Mucosa of rectum (tissue), 2 donors: ENCODE results near the gene CAPRIN2.

ENCODE experiments used
- H3K27ac ChIP-seq, 2 donors: one replicate each; pipeline ENCODE4 v1.7.0; 2013; ENCODE audit warnings: inconsistent platforms in 2 of 2, low read depth in 2 of 2, low read length in 2 of 2
- H3K27me3 ChIP-seq, 2 donors: one replicate each; pipeline ENCODE4 v1.7.0; 2013; ENCODE audit warnings: low read length in 2 of 2; ENCODE audit not compliant: control insufficient read depth in 2 of 2, insufficient read depth in 2 of 2
- H3K36me3 ChIP-seq, 2 donors: one replicate each; pipeline ENCODE4 v1.7.0; 2013; ENCODE audit warnings: low read length in 2 of 2; ENCODE audit not compliant: control insufficient read depth in 2 of 2, insufficient read depth in 2 of 2
- H3K4me1 ChIP-seq, 2 donors: one replicate each; pipeline ENCODE4 v1.7.0; 2013; ENCODE audit warnings: low read length in 2 of 2, mild to moderate bottlenecking in 1 of 2; ENCODE audit not compliant: control insufficient read depth in 2 of 2, insufficient read depth in 2 of 2
- H3K4me3 ChIP-seq, 2 donors: one replicate each; pipeline ENCODE4 v1.7.0; 2013; ENCODE audit warnings: low read length in 2 of 2
- H3K9ac ChIP-seq, 2 donors: one replicate each; pipeline ENCODE4 v1.7.0; 2013; ENCODE audit warnings: low read length in 2 of 2, low read depth in 1 of 2, mild to moderate bottlenecking in 1 of 2
- H3K9me3 ChIP-seq, 2 donors: one replicate each; pipeline ENCODE4 v1.7.0; 2013; ENCODE audit warnings: low read length in 2 of 2; ENCODE audit not compliant: control insufficient read depth in 2 of 2
- donor health status: healthy.
- donor health status: Normal muscosa, but diverticular disease.

CAPRIN2 gene

DNA sequence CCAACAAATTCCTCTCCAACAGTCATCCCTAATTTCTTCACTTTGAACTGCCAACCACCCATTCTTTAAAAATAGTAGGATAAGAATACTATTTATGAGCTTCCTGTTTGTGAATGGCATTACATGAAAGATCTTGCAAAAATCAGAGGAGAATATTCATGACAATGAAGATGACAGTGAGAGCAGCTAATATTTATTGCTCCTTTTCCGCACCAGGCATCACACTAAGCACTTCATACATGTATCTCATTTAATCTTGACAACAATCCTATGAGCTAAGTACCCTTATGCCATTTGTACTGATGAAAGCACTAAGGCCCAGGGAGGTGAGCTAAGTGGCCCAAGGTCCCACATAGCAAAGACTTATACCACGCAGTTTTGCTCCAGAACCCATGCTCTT, 37.3 kb upstream of the CAPRIN2 start:
- Histone ChIP-seq H3K4me3 (no peak overlapping the region), H3K9me3 (no peaks in the 10 kb centered on the region), H3K4me1 (peaks cover 0 to 3% of the 10 kb centered on the region in 2 donors), H3K27ac (no peak overlapping the region), H3K36me3 (no peaks in the 10 kb centered on the region), H3K27me3 (peaks cover 9 to 10% of the 10 kb centered on the region in 2 donors), H3K9ac (no peak overlapping the region)

DNA sequence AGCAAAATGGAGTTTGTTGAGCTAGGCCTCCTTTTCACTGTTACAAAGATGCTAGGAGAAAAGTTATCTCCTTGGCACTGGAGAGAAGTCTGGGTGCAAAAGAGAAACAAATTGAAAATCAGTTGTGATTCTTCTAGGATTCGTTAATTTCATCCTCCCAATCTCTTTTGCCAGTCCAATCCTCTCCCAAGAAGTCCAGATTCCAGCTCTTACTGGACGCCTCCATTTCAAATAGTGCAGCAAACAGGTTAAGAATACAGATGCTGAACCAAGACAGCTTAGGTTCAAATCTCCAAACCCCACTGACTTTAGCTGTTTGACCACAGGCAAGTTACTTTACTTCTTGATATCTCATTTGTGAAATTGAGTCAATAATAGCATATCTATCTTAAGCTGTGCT, 34.0 kb upstream of the CAPRIN2 start:
- H3K9ac ChIP-seq, result no peak overlapping the region
- H3K36me3 ChIP-seq, result no peaks in the 10 kb centered on the region
- H3K9me3 ChIP-seq, result no peaks in the 10 kb centered on the region
- no peaks in the 10 kb centered on the region for H3K27me3 ChIP-seq
- H3K4me1 ChIP-seq, result no peaks in the 10 kb centered on the region
- H3K27ac ChIP-seq, result no peak overlapping the region
- H3K4me3 ChIP-seq, result no peak overlapping the region

DNA sequence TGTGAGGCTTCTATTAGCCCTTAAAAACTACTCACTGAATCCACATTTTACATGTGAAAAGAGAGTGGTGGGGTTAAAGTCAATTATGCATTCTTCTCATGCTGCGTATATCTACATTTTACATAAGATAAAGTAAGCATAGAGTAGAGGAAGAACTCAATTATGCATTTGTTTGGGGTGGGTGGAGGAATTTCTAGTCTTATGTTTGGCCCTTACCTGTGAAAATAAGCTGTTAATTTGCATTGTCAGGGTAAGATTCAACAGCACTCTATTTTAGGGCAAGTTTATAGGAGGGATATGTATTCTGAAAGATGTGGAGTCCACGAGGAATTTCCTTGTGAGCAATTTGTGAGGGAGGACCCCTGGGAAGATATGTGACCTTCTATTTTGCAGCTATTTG, 30.9 kb upstream of the CAPRIN2 start:
- Histone ChIP-seq H3K27me3 (no peaks in the 10 kb centered on the region), H3K4me1 (no peaks in the 10 kb centered on the region), H3K27ac (no peak overlapping the region), H3K9me3 (no peaks in the 10 kb centered on the region), H3K9ac (no peak overlapping the region), H3K4me3 (no peak overlapping the region), H3K36me3 (no peaks in the 10 kb centered on the region)

DNA sequence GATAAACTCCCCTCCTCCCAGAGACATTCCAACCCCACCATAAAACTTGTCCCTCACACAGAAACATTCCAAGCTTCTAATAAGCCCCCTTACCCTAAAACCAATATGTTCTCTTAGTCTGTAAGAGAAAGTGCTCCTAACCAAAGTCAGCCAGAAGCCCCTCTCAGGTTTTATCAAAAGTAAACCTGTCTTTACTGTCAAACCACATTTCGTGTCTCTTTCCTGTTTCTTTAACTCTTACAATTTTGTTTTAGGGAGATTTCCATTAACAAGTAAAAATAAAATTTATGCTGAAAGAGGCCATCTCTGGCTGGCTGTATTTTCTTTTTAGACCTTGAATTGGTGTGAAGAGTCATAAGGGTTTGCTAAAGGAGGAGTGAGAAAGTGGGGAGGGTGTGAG, 29.8 kb upstream of the CAPRIN2 start:
- Histone ChIP-seq H3K27ac (no peak overlapping the region), H3K9me3 (no peaks in the 10 kb centered on the region), H3K9ac (no peak overlapping the region), H3K36me3 (no peaks in the 10 kb centered on the region), H3K27me3 (no peaks in the 10 kb centered on the region), H3K4me3 (no peak overlapping the region), H3K4me1 (no peaks in the 10 kb centered on the region)

DNA sequence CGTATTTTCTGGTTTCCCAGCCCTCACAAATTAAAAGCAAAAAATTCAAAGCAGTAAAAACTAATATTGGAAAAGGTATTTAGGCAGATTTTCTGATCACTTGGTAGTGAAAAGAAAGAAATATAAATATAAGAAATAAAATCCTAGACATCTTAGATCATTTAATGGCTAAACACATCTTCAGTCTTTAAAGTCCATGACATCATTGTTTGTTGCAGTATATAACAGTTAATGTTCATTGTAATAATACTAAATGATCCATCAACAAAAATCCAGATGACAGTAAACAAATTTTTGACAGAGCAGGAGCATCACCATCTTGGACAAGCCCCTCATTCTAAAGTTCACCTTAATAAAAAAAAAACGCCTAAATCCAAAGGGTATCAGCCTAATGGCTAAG, 29.2 kb upstream of the CAPRIN2 start:
- Histone ChIP-seq H3K4me1 (no peaks in the 10 kb centered on the region), H3K27ac (no peak overlapping the region), H3K27me3 (no peaks in the 10 kb centered on the region), H3K4me3 (no peak overlapping the region), H3K36me3 (no peaks in the 10 kb centered on the region), H3K9ac (no peak overlapping the region), H3K9me3 (no peaks in the 10 kb centered on the region)

DNA sequence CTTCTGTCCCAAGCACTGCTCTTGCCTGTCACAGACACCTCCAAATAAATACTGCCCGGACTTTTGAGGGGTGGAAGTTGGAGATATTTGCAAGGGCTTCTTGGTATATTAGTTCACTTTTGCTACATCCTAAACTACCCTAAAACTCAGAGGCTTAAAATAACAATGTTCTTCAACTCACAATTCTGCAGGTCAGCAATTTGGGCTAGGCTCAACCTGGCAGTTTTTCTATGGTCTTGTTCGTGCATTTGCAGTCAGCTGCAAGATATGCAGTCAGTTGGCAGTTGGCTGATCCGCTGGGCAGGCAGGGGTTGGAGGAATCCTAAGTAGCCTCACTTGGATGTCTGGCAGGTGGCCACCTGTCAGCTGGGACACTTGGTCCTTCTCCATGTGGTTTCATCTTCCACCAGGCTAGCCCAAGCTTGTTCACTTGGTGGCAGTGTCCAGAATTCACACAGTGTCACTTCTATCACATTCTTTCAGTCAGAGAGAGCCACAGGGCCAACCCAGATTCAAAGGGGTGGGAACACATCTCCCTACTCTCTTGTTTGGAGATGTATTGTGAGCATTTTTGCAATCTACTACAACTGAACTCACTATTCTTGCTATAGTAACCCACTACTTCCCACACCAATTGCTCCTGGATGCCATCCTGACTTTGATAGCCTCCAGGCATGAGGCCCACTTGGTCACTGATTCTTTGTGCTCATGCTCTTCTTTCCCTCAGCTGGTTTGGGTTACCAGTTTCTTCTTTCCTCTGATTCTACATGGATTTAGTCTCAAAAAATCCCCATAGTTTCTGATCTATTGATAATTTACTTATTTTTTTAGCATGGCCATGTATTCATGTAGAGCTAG, 27.8 kb upstream of the CAPRIN2 start:
- no peaks in the 10 kb centered on the region for H3K4me1 ChIP-seq
- H3K9ac ChIP-seq, result no peak overlapping the region
- no peak overlapping the region for H3K4me3 ChIP-seq
- no peaks in the 10 kb centered on the region for H3K36me3 ChIP-seq
- no peaks in the 10 kb centered on the region for H3K9me3 ChIP-seq
- H3K27ac ChIP-seq, result no peak overlapping the region
- H3K27me3 ChIP-seq, result no peaks in the 10 kb centered on the region

DNA sequence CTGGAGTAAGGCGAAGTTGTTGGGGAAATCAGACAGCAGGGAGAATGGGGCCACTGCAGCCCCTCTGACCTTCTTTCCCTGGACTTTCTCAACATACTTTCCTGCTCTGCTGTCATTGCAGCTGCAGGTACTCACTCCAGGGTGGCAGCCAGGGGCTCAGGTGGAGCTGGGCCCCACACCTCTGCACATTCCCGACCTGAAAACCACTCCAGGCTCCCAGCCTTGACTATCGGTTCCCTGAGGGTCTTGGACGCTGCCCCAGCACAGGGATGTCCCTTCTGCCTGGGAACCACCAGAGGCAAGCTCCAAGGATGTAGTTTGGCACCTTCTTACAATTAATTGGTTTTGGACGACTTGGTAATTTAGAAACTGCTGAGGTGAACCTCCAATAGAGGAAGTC, 24.8 kb upstream of the CAPRIN2 start:
- no peak overlapping the region for H3K27ac ChIP-seq
- no peaks in the 10 kb centered on the region for H3K9me3 ChIP-seq
- H3K4me3 ChIP-seq, result no peak overlapping the region
- H3K27me3 ChIP-seq, result no peaks in the 10 kb centered on the region
- no peak overlapping the region for H3K9ac ChIP-seq
- no peaks in the 10 kb centered on the region for H3K4me1 ChIP-seq
- H3K36me3 ChIP-seq, result no peaks in the 10 kb centered on the region

DNA sequence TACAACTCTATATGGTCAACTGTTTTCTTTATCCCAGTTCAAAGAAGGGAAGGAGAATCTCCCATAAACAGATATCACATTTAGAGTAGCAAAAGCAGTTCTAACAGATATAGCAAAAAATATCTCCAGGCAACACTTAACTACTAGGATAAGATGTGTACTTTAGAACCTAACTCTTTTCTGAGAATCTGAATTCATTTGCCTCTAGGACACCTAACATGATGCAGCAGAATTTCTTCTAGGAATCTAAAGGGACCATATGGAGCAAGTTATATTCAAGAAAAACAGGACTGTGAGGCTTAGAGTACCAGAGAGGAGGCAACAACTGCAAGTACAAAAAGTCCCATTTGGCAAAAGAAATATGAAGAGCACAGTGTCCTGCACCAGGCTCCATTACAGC, 24.4 kb upstream of the CAPRIN2 start:
- H3K36me3 ChIP-seq, result no peaks in the 10 kb centered on the region
- H3K4me1 ChIP-seq, result no peaks in the 10 kb centered on the region
- no peaks in the 10 kb centered on the region for H3K9me3 ChIP-seq
- no peak overlapping the region for H3K9ac ChIP-seq
- no peak overlapping the region for H3K4me3 ChIP-seq
- no peak overlapping the region for H3K27ac ChIP-seq
- no peaks in the 10 kb centered on the region for H3K27me3 ChIP-seq

DNA sequence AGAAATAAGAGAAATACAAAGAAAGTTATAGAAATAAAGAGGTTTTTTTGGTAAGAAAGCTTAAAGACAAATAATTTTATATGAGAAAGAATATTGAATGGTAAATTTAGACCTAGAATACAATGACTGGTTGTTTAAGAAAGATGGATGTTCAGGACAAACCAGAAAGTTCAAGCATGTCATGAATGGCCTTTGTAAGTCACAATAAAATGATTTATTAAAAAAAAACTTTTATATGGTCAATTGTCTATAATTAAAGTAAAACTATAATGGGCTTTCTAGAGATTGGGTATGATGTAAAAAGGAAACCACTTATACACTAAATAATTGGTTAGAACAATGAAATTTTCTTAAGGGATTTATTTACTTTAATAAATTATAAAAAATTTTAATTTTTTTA, 19.8 kb upstream of the CAPRIN2 start:
- Histone ChIP-seq H3K9ac (no peak overlapping the region), H3K27ac (no peak overlapping the region), H3K4me1 (no peaks in the 10 kb centered on the region), H3K4me3 (no peak overlapping the region), H3K36me3 (no peaks in the 10 kb centered on the region), H3K27me3 (no peaks in the 10 kb centered on the region), H3K9me3 (no peaks in the 10 kb centered on the region)

DNA sequence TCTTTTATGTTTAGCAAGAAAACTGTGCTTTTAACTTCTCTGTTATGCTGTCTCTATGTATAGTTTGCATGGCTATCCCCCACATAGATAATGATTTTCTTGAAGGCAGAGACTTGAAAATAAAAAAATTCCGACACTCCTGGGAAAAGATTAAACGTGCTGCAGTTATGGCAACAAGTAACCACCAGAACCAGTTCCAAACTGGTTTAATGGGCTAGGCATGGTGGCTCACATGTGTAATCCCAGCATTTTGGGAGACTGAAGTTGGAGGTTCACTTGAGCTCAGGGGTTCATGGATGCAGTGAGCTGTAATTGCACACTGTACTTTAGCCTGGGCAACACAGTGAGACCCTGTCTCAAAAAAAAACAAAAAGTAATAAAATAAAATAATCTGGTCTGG, 15.1 kb upstream of the CAPRIN2 start:
- no peak overlapping the region for H3K9ac ChIP-seq
- no peak overlapping the region for H3K27ac ChIP-seq
- no peaks in the 10 kb centered on the region for H3K27me3 ChIP-seq
- no peaks in the 10 kb centered on the region for H3K36me3 ChIP-seq
- no peaks in the 10 kb centered on the region for H3K4me1 ChIP-seq
- H3K9me3 ChIP-seq, result no peaks in the 10 kb centered on the region
- H3K4me3 ChIP-seq, result no peak overlapping the region
